HepG2 (cell line): ENCODE measurements around the gene ATG3. TPM values are rescaled to one million over a fixed set of nuclear protein-coding genes. Genes with fewer than 3 reads are reported as not detected.

Experiments
- AGO2 ChIP-seq: fragments of 200-400 bp; formaldehyde crosslinking; optimal IDR thresholded peaks from 2 replicates; pipeline ENCODE3; 2017; ENCODE audit warnings: mild to moderate bottlenecking, low read depth, low read length, moderate library complexity
- BRCA1 ChIP-seq: sonication (generic); formaldehyde crosslinking; IDR thresholded peaks from 2 replicates; pipeline ENCODE4 v1.4.0; 2020; ENCODE audit warnings: missing genetic modification reagents
- BRD4 ChIP-seq: sonication (generic); formaldehyde crosslinking; IDR thresholded peaks from 2 replicates; pipeline ENCODE4 v1.4.0; 2020; ENCODE audit warnings: missing genetic modification reagents
- CEBPG ChIP-seq: IDR thresholded peaks from 2 replicates; pipeline ENCODE4 v1.6.1; 2016
- KDM5A ChIP-seq: fragments of 200-600 bp; sonication (generic); IDR thresholded peaks from 2 replicates; pipeline ENCODE4 v1.7.0; 2018; ENCODE audit warnings: antibody characterized with exemption, mild to moderate bottlenecking, low read length, borderline replicate concordance
- KLF12 ChIP-seq: sonication (generic); formaldehyde crosslinking; IDR thresholded peaks from 2 replicates; pipeline ENCODE4 v1.4.0; 2020; ENCODE audit warnings: missing genetic modification reagents, borderline replicate concordance
- MAZ ChIP-seq, 2 experiments: sonication (generic) in 1 of 2; formaldehyde crosslinking in 1 of 2; IDR thresholded peaks; 2 replicates each; pipeline versions ENCODE4 v1.5.0 to v1.6.1; 2012 to 2020; ENCODE audit warnings: low read depth in 2 of 2, mild to moderate bottlenecking in 2 of 2, borderline replicate concordance in 1 of 2, improper control_type of control experiment in 1 of 2, low read length in 1 of 2, missing genetic modification reagents in 1 of 2, moderate library complexity in 1 of 2
- MED8 ChIP-seq: sonication (generic); formaldehyde crosslinking; IDR thresholded peaks from 2 replicates; pipeline ENCODE4 v1.8.1; 2023; ENCODE audit warnings: mild to moderate bottlenecking, missing genetic modification reagents; ENCODE audit not compliant: insufficient replicate concordance
- NR0B2 ChIP-seq: sonication (generic); formaldehyde crosslinking; IDR thresholded peaks from 2 replicates; pipeline ENCODE4 v1.4.0; 2020; ENCODE audit warnings: mild to moderate bottlenecking, missing genetic modification reagents
- UBTF ChIP-seq: sonication (generic); formaldehyde crosslinking; IDR thresholded peaks from 2 replicates; pipeline ENCODE4 v1.4.0; 2020; ENCODE audit warnings: mild to moderate bottlenecking, missing genetic modification reagents
- ZNF337 ChIP-seq: sonication (generic); formaldehyde crosslinking; IDR thresholded peaks from 2 replicates; pipeline ENCODE4 v1.5.1; 2020; ENCODE audit warnings: missing genetic modification reagents, low read depth, mild to moderate bottlenecking, borderline replicate concordance
- ZNF891 ChIP-seq: sonication (generic); formaldehyde crosslinking; IDR thresholded peaks from 2 replicates; pipeline ENCODE4 v1.5.0; 2020; ENCODE audit warnings: mild to moderate bottlenecking, missing genetic modification reagents
- ZSCAN12 ChIP-seq: sonication (generic); formaldehyde crosslinking; IDR thresholded peaks from 2 replicates; pipeline ENCODE4 v1.9.0; 2021; ENCODE audit warnings: mild to moderate bottlenecking, missing genetic modification reagents
- polyA plus RNA-seq, 8 experiments: library from polyadenylated mRNA; depleted of rRNA in 3 of 8; stranded (reverse) in 7 of 8; unstranded in 1 of 8; fragments of >200 nt; fragmentation: Illumina TruSeq in 4 of 8; extraction: Trizol in 4 of 8; gene quantifications; 2 replicates each; pipeline versions ENCODE4 v1.2.1 to v1.2.3, GENCODE V29; 2011 to 2016; ENCODE audit warnings: low read depth in 4 of 8, missing spikeins in 1 of 8, mixed read lengths in 1 of 8; ENCODE audit not compliant: insufficient read depth in 1 of 8
- total RNA-seq, 5 experiments: library from RNA; depleted of rRNA; stranded (reverse); fragments of >200 nt; fragmentation: Illumina TruSeq; extraction: Trizol; gene quantifications; 2 replicates each; pipeline ENCODE4 v1.2.3, GENCODE V29; 2016; ENCODE audit warnings: low read depth in 1 of 5
- TF ChIP-seq, protein P1 (sequence below): sonication (generic); formaldehyde crosslinking; IDR thresholded peaks from 2 replicates; pipeline ENCODE4 v1.4.0; 2020; ENCODE audit warnings: missing genetic modification reagents
- TF ChIP-seq, protein P2 (sequence below): sonication (generic); formaldehyde crosslinking; IDR thresholded peaks from 2 replicates; pipeline ENCODE4 v1.4.0; 2020; ENCODE audit warnings: missing genetic modification reagents
- TF ChIP-seq, protein P3 (sequence below): sonication (generic); formaldehyde crosslinking; IDR thresholded peaks from 2 replicates; pipeline ENCODE4 v1.8.0; 2022; ENCODE audit warnings: mild to moderate bottlenecking, missing genetic modification reagents, moderate library complexity

ATG3 gene
- total and polyA plus RNA-seq, 2 of the 13 experiments (the other 11 are each of a cell fraction or from before 2014, with no cell fraction given): 19.6 to 34.8 TPM

DNA sequence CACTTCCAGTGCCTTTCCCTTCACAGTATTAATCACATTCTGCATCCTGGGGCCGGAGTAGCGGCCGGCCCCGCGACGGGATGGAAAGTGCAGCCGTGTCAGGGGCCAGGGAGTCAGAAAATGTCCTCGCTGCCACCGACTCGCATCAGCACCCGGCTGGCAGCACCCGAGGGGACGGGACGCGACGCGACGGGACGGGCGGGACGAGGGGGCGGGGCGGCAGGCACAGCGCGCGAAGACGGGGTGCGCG lies 353 bp downstream of the ATG3 start (continued):
- TF ChIP-seq, protein P1, sequence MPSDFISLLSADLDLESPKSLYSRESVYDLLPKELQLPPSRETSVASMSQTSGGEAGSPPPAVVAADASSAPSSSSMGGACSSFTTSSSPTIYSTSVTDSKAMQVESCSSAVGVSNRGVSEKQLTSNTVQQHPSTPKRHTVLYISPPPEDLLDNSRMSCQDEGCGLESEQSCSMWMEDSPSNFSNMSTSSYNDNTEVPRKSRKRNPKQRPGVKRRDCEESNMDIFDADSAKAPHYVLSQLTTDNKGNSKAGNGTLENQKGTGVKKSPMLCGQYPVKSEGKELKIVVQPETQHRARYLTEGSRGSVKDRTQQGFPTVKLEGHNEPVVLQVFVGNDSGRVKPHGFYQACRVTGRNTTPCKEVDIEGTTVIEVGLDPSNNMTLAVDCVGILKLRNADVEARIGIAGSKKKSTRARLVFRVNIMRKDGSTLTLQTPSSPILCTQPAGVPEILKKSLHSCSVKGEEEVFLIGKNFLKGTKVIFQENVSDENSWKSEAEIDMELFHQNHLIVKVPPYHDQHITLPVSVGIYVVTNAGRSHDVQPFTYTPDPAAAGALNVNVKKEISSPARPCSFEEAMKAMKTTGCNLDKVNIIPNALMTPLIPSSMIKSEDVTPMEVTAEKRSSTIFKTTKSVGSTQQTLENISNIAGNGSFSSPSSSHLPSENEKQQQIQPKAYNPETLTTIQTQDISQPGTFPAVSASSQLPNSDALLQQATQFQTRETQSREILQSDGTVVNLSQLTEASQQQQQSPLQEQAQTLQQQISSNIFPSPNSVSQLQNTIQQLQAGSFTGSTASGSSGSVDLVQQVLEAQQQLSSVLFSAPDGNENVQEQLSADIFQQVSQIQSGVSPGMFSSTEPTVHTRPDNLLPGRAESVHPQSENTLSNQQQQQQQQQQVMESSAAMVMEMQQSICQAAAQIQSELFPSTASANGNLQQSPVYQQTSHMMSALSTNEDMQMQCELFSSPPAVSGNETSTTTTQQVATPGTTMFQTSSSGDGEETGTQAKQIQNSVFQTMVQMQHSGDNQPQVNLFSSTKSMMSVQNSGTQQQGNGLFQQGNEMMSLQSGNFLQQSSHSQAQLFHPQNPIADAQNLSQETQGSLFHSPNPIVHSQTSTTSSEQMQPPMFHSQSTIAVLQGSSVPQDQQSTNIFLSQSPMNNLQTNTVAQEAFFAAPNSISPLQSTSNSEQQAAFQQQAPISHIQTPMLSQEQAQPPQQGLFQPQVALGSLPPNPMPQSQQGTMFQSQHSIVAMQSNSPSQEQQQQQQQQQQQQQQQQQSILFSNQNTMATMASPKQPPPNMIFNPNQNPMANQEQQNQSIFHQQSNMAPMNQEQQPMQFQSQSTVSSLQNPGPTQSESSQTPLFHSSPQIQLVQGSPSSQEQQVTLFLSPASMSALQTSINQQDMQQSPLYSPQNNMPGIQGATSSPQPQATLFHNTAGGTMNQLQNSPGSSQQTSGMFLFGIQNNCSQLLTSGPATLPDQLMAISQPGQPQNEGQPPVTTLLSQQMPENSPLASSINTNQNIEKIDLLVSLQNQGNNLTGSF (CRISPR knock-in tag): 0 out of 2 replicates have a peak, but pooled peaks have one; percentile 53
- TF ChIP-seq UBTF (CRISPR knock-in tag): 0 out of 2 replicates have a peak, but pooled peaks have one; percentile 23
- TF ChIP-seq NR0B2 (CRISPR knock-in tag): peak; percentile 72; the same call in 1 of the 2 replicates
- TF ChIP-seq KDM5A: peak; percentile 32; the same call in 1 of the 2 replicates
- peak; percentile 64 for TF ChIP-seq AGO2
- TF ChIP-seq BRCA1 (CRISPR knock-in tag): no peak
- no peak for TF ChIP-seq CEBPG (CRISPR knock-in tag)
- TF ChIP-seq ZNF891: peak; percentile 87; the same call in 1 of the 2 replicates
- TF ChIP-seq ZSCAN12: 0 out of 2 replicates have a peak, but pooled peaks have one; percentile 34
- TF ChIP-seq, protein P2, sequence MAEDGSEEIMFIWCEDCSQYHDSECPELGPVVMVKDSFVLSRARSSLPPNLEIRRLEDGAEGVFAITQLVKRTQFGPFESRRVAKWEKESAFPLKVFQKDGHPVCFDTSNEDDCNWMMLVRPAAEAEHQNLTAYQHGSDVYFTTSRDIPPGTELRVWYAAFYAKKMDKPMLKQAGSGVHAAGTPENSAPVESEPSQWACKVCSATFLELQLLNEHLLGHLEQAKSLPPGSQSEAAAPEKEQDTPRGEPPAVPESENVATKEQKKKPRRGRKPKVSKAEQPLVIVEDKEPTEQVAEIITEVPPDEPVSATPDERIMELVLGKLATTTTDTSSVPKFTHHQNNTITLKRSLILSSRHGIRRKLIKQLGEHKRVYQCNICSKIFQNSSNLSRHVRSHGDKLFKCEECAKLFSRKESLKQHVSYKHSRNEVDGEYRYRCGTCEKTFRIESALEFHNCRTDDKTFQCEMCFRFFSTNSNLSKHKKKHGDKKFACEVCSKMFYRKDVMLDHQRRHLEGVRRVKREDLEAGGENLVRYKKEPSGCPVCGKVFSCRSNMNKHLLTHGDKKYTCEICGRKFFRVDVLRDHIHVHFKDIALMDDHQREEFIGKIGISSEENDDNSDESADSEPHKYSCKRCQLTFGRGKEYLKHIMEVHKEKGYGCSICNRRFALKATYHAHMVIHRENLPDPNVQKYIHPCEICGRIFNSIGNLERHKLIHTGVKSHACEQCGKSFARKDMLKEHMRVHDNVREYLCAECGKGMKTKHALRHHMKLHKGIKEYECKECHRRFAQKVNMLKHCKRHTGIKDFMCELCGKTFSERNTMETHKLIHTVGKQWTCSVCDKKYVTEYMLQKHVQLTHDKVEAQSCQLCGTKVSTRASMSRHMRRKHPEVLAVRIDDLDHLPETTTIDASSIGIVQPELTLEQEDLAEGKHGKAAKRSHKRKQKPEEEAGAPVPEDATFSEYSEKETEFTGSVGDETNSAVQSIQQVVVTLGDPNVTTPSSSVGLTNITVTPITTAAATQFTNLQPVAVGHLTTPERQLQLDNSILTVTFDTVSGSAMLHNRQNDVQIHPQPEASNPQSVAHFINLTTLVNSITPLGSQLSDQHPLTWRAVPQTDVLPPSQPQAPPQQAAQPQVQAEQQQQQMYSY (CRISPR knock-in tag): peak; percentile 68; the same call in 1 of the 2 replicates
- TF ChIP-seq, protein P3, sequence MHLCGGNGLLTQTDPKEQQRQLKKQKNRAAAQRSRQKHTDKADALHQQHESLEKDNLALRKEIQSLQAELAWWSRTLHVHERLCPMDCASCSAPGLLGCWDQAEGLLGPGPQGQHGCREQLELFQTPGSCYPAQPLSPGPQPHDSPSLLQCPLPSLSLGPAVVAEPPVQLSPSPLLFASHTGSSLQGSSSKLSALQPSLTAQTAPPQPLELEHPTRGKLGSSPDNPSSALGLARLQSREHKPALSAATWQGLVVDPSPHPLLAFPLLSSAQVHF: peak; percentile 65; the same call in 1 of the 2 replicates
- 0 out of 2 replicates have a peak, but pooled peaks have one; percentile 8 for TF ChIP-seq ZNF337
- 0 out of 2 replicates have a peak, but pooled peaks have one; percentile 18 for TF ChIP-seq MAZ (IDR thresholded peaks at IDR 0.05; ENCODE audit: borderline replicate concordance, low read depth, low read length)
- 0 out of 2 replicates have a peak, but pooled peaks have one; percentile 37 for TF ChIP-seq MAZ (CRISPR knock-in tag; IDR thresholded peaks at IDR 0.05; ENCODE audit: low read depth)
- TF ChIP-seq BRD4 (CRISPR knock-in tag): peak; percentile 53; the same call in 1 of the 2 replicates
- TF ChIP-seq MED8 (CRISPR knock-in tag): peak; percentile 12
- TF ChIP-seq KLF12 (CRISPR knock-in tag): peak; percentile 63; the same call in 1 of the 2 replicates
